Measurements from ENCODE around the gene DMBT1. TPM values are rescaled to one million over a fixed set of nuclear protein-coding genes. Genes with fewer than 3 reads are reported as not detected.

The DMBT1 gene
- total RNA-seq, 1 donor from 2014 or later = not detected

GRCh38 chr10:122658356-122659049 is 97.9 kb downstream of the DMBT1 start:
- H3K36me3 ChIP-seq (ENCODE audit: insufficient read depth, low read length) = no peaks in the 10 kb centered on the region
- H3K4me3 ChIP-seq (ENCODE audit: insufficient read depth, low read depth, low read length) = no peak overlapping the region
- no peaks in the 10 kb centered on the region for H3K9me3 ChIP-seq (ENCODE audit: insufficient read depth, low read depth, low read length)
- no peaks in the 10 kb centered on the region for H3K27me3 ChIP-seq (ENCODE audit: insufficient read depth, low read length)
- DNase-seq (ENCODE audit: low read depth) = no peak
- no peaks in the 10 kb centered on the region for H4K20me1 ChIP-seq (ENCODE audit: insufficient read depth, low read length)
- H3K4me2 ChIP-seq (ENCODE audit: low read length) = no peak overlapping the region
- no peak for FAIRE-seq
- Mint-ChIP-seq H3K9me3 (ENCODE audit: unreplicated experiment) (peaks cover 2% of the 10 kb centered on the region), H3K27me3 (ENCODE audit: low read depth, unreplicated experiment) (peaks cover 36% of the 10 kb centered on the region), H3K27ac (ENCODE audit: unreplicated experiment) (no peak overlapping the region), H3K4me3 (ENCODE audit: unreplicated experiment) (no peak overlapping the region), H3K36me3 (ENCODE audit: low read depth, unreplicated experiment) (no peaks in the 10 kb centered on the region), H3K4me1 (ENCODE audit: low read depth, unreplicated experiment) (peaks cover 2% of the 10 kb centered on the region)
- no peaks in the 10 kb centered on the region for H3K4me1 ChIP-seq (ENCODE audit: insufficient read depth, low read length)
- no peaks in the 10 kb centered on the region for H3K79me2 ChIP-seq (ENCODE audit: insufficient read depth, low read length)
- H2AFZ ChIP-seq (ENCODE audit: low read depth, low read length) = no peak overlapping the region
- H3K27ac ChIP-seq (ENCODE audit: low read depth, low read length) = no peak overlapping the region
- no peak for TF ChIP-seq EZH2 (IDR thresholded peaks at IDR 0.05; ENCODE audit: insufficient read depth, low read length)
- no peak for TF ChIP-seq CTCF (IDR thresholded peaks at IDR 0.05; ENCODE audit: insufficient read depth, low read depth, low read length)
- no peak overlapping the region for H3K9ac ChIP-seq (ENCODE audit: low read length)

- H2AFZ ChIP-seq (ENCODE audit: low read depth, low read length) = no peak overlapping the region
- DNase-seq (ENCODE audit: low read depth) = no peak
- FAIRE-seq = no peak
- no peak for TF ChIP-seq CTCF (IDR thresholded peaks at IDR 0.05; ENCODE audit: insufficient read depth, low read depth, low read length)
- no peak for TF ChIP-seq EZH2 (IDR thresholded peaks at IDR 0.05; ENCODE audit: insufficient read depth, low read length)
- peaks cover 6% of the 10 kb centered on the region for H3K4me1 Mint-ChIP-seq (ENCODE audit: low read depth, unreplicated experiment)
- H3K36me3 ChIP-seq (ENCODE audit: insufficient read depth, low read length) = no peaks in the 10 kb centered on the region
- H3K4me1 ChIP-seq (ENCODE audit: insufficient read depth, low read length) = no peaks in the 10 kb centered on the region
- peaks cover 2% of the 10 kb centered on the region for H3K9me3 Mint-ChIP-seq (ENCODE audit: unreplicated experiment)
- no peak overlapping the region for H3K4me3 Mint-ChIP-seq (ENCODE audit: unreplicated experiment)
- no peak overlapping the region for H3K9ac ChIP-seq (ENCODE audit: low read length)
- H3K36me3 Mint-ChIP-seq (ENCODE audit: low read depth, unreplicated experiment) = no peaks in the 10 kb centered on the region
- H3K4me2 ChIP-seq (ENCODE audit: low read length) = no peak overlapping the region
- H3K9me3 ChIP-seq (ENCODE audit: insufficient read depth, low read depth, low read length) = no peaks in the 10 kb centered on the region
- no peaks in the 10 kb centered on the region for H3K27me3 ChIP-seq (ENCODE audit: insufficient read depth, low read length)
- peaks cover 35% of the 10 kb centered on the region for H3K27me3 Mint-ChIP-seq (ENCODE audit: low read depth, unreplicated experiment)
- no peak overlapping the region for H3K4me3 ChIP-seq (ENCODE audit: insufficient read depth, low read depth, low read length)
- no peaks in the 10 kb centered on the region for H3K79me2 ChIP-seq (ENCODE audit: insufficient read depth, low read length)
- no peak overlapping the region for H3K27ac Mint-ChIP-seq (ENCODE audit: unreplicated experiment)
- no peak overlapping the region for H3K27ac ChIP-seq (ENCODE audit: low read depth, low read length)
- H4K20me1 ChIP-seq (ENCODE audit: insufficient read depth, low read length) = no peaks in the 10 kb centered on the region
These were observed 98.6 kb downstream of the DMBT1 start for GRCh38 chr10:122659126-122659525.

GRCh38 chr10:122659651-122660050 is 99.1 kb downstream of the DMBT1 start:
- H2AFZ ChIP-seq (ENCODE audit: low read depth, low read length) = no peak overlapping the region
- Mint-ChIP-seq H3K9me3 (ENCODE audit: unreplicated experiment) (peaks cover 2% of the 10 kb centered on the region), H3K4me1 (ENCODE audit: low read depth, unreplicated experiment) (peaks cover 6% of the 10 kb centered on the region), H3K4me3 (ENCODE audit: unreplicated experiment) (no peak overlapping the region), H3K27me3 (ENCODE audit: low read depth, unreplicated experiment) (peaks cover 37% of the 10 kb centered on the region), H3K27ac (ENCODE audit: unreplicated experiment) (no peak overlapping the region), H3K36me3 (ENCODE audit: low read depth, unreplicated experiment) (no peaks in the 10 kb centered on the region)
- no peak overlapping the region for H3K4me2 ChIP-seq (ENCODE audit: low read length)
- H3K36me3 ChIP-seq (ENCODE audit: insufficient read depth, low read length) = no peaks in the 10 kb centered on the region
- DNase-seq (ENCODE audit: low read depth) (no peak), FAIRE-seq (no peak)
- H3K4me3 ChIP-seq (ENCODE audit: insufficient read depth, low read depth, low read length) = no peak overlapping the region
- H3K27me3 ChIP-seq (ENCODE audit: insufficient read depth, low read length) = no peaks in the 10 kb centered on the region
- no peak for TF ChIP-seq EZH2 (IDR thresholded peaks at IDR 0.05; ENCODE audit: insufficient read depth, low read length)
- TF ChIP-seq CTCF (IDR thresholded peaks at IDR 0.05; ENCODE audit: insufficient read depth, low read depth, low read length) = no peak
- no peaks in the 10 kb centered on the region for H3K4me1 ChIP-seq (ENCODE audit: insufficient read depth, low read length)
- H3K27ac ChIP-seq (ENCODE audit: low read depth, low read length) = no peak overlapping the region
- H4K20me1 ChIP-seq (ENCODE audit: insufficient read depth, low read length) = no peaks in the 10 kb centered on the region
- no peak overlapping the region for H3K9ac ChIP-seq (ENCODE audit: low read length)
- H3K79me2 ChIP-seq (ENCODE audit: insufficient read depth, low read length) = no peaks in the 10 kb centered on the region
- no peaks in the 10 kb centered on the region for H3K9me3 ChIP-seq (ENCODE audit: insufficient read depth, low read depth, low read length)
